ENCODE measurements around the gene MEF2A. TPM values are rescaled to one million over a fixed set of nuclear protein-coding genes. Genes with fewer than 3 reads are reported as not detected.

MEF2A gene
- polyA plus RNA-seq, 4 donors = 49.8 to 55.6 (median 52.1) TPM

- no peak for DNase-seq (ENCODE audit: low read depth in 4 of 4, low spot score in 2 of 4)
Observed at GRCh38 chr15:99692825-99693224, 127.0 kb downstream of the MEF2A start.

GRCh38 chr15:99696096-99696495, 130.3 kb downstream of the MEF2A start:
- no peak for DNase-seq (ENCODE audit: low read depth in 4 of 4, low spot score in 2 of 4)

GRCh38 chr15:99702895-99703602, 137.3 kb downstream of the MEF2A start:
- no peak for DNase-seq (ENCODE audit: low read depth in 4 of 4, low spot score in 2 of 4)

- peak in 3 of 4 donors; percentile 51 to 66 (median 64) for DNase-seq (ENCODE audit: low read depth in 4 of 4, low spot score in 2 of 4)
Observed at GRCh38 chr15:99703603-99704443, 138.0 kb downstream of the MEF2A start.

- peak; percentile 65 to 86 (median 80) for DNase-seq (ENCODE audit: low read depth in 4 of 4, low spot score in 2 of 4)
Observed at GRCh38 chr15:99704444-99704838, 138.7 kb downstream of the MEF2A start.

- DNase-seq (ENCODE audit: low read depth in 4 of 4, low spot score in 2 of 4) = no peak
Observed at GRCh38 chr15:99706557-99707303, 140.9 kb downstream of the MEF2A start.

GRCh38 chr15:99707473-99708270, 141.9 kb downstream of the MEF2A start:
- no peak for DNase-seq (ENCODE audit: low read depth in 4 of 4, low spot score in 2 of 4)

- no peak for DNase-seq (ENCODE audit: low read depth in 4 of 4, low spot score in 2 of 4)
Observed at GRCh38 chr15:99708563-99708962, 142.8 kb downstream of the MEF2A start.

GRCh38 chr15:99709243-99709986, 143.6 kb downstream of the MEF2A start:
- no peak for DNase-seq (ENCODE audit: low read depth in 4 of 4, low spot score in 2 of 4)

GRCh38 chr15:99711625-99712024, 145.8 kb downstream of the MEF2A start:
- no peak for DNase-seq (ENCODE audit: low read depth in 4 of 4, low spot score in 2 of 4)

GRCh38 chr15:99712415-99712814, 146.6 kb downstream of the MEF2A start:
- no peak for DNase-seq (ENCODE audit: low read depth in 4 of 4, low spot score in 2 of 4)

GRCh38 chr15:99716540-99717095, 150.8 kb downstream of the MEF2A start:
- DNase-seq (ENCODE audit: low read depth in 4 of 4, low spot score in 2 of 4) = no peak

- no peak for DNase-seq (ENCODE audit: low read depth in 4 of 4, low spot score in 2 of 4)
Observed at GRCh38 chr15:99717161-99718009, 151.6 kb downstream of the MEF2A start.

GRCh38 chr15:99718421-99718820, 152.6 kb downstream of the MEF2A start:
- no peak for DNase-seq (ENCODE audit: low read depth in 4 of 4, low spot score in 2 of 4)

- no peak for DNase-seq (ENCODE audit: low read depth in 4 of 4, low spot score in 2 of 4)
Observed at GRCh38 chr15:99719096-99719541, 153.3 kb downstream of the MEF2A start.

- no peak for DNase-seq (ENCODE audit: low read depth in 4 of 4, low spot score in 2 of 4)
Observed at GRCh38 chr15:99720533-99720932, 154.7 kb downstream of the MEF2A start.

- no peak for DNase-seq (ENCODE audit: low read depth in 4 of 4, low spot score in 2 of 4)
Observed at GRCh38 chr15:99721104-99721778, 155.5 kb downstream of the MEF2A start.

GRCh38 chr15:99721896-99722295, 156.1 kb downstream of the MEF2A start:
- no peak for DNase-seq (ENCODE audit: low read depth in 4 of 4, low spot score in 2 of 4)

Measured in left renal cortex interstitium (tissue), 4 donors.